Mammary epithelial cell (primary cell): ENCODE data around the gene SERPIND1.

Experiments
- EZH2 ChIP-seq: IDR thresholded peaks from 2 replicates; pipeline ENCODE4 v1.6.1; 2012; ENCODE audit warnings: low read length, inconsistent platforms, borderline replicate concordance
- TF ChIP-seq, protein P1 (sequence below), 2 donors: IDR thresholded peaks in 1 of 2; conservative IDR thresholded peaks in 1 of 2; 2 replicates each; pipeline ENCODE4 v1.5.1; 2011 to 2012; ENCODE audit warnings: inconsistent platforms in 2 of 2, low read length in 2 of 2, mild to moderate bottlenecking in 2 of 2, control low read depth in 1 of 2, low read depth in 1 of 2; ENCODE audit not compliant: insufficient read depth in 1 of 2; ENCODE audit errors: extremely low read depth in 1 of 2

DNA sequence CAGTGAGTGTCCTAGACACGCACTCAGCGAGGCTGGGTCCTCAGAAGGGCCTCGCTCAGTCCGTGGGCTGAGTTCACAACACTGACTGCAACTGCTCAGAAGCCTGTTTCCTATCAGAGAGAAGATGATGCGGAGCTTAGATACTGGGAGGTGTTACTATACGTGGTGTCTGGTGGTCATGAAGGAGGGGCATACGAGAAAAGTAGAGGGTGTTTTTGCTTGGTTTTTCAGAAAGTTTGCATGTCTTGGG is 9.5 kb upstream of the SERPIND1 start:
- TF ChIP-seq, protein P1, sequence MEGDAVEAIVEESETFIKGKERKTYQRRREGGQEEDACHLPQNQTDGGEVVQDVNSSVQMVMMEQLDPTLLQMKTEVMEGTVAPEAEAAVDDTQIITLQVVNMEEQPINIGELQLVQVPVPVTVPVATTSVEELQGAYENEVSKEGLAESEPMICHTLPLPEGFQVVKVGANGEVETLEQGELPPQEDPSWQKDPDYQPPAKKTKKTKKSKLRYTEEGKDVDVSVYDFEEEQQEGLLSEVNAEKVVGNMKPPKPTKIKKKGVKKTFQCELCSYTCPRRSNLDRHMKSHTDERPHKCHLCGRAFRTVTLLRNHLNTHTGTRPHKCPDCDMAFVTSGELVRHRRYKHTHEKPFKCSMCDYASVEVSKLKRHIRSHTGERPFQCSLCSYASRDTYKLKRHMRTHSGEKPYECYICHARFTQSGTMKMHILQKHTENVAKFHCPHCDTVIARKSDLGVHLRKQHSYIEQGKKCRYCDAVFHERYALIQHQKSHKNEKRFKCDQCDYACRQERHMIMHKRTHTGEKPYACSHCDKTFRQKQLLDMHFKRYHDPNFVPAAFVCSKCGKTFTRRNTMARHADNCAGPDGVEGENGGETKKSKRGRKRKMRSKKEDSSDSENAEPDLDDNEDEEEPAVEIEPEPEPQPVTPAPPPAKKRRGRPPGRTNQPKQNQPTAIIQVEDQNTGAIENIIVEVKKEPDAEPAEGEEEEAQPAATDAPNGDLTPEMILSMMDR (conservative IDR thresholded peaks at IDR 0.05 in 1 of 2, IDR thresholded peaks at IDR 0.05 in 1 of 2; ENCODE audit: extremely low read depth in 1 of 2, insufficient read depth in 1 of 2, low read depth in 1 of 2, low read length in 2 of 2) = no peak
- no peak for TF ChIP-seq EZH2
